IMR-90 (cell line): ENCODE data around the gene TUBGCP2. TPM values are rescaled to one million over a fixed set of nuclear protein-coding genes. Genes with fewer than 3 reads are reported as not detected.

Experiments
- ATAC-seq: fragments of 200-7000 bp; cut with Tn5 transposase; 2 replicates; pipeline ENCODE4 v1.9.1; 2020; ENCODE audit warnings: low read depth, mild to moderate bottlenecking, moderate library complexity
- BruUV-seq: library from RNA; stranded (reverse); fragments of 400-500 nt; replicated peaks from 2 replicates; lab custom pipeline; 2021; lab: Mats Ljungman, UMichigan
- CTCF ChIA-PET: fragments of 300-600 bp; formaldehyde crosslinking; extraction: SDS; loops from one replicate; lab custom pipeline; 2021; ENCODE audit warnings: antibody characterized with exemption; lab: Yijun Ruan, JAX
- POLR2A ChIA-PET: fragments of 300-600 bp; sonication (Branson Sonifier 250); formaldehyde crosslinking; loops from one replicate; lab custom pipeline; 2022; ENCODE audit warnings: antibody characterized with exemption; ENCODE audit not compliant: unreplicated experiment; lab: Charles Lee
- DNase-seq: peaks from one replicate; pipeline ENCODE4 v3.0.0; 2013
- H2AFZ ChIP-seq: replicated peaks from 2 replicates; pipeline ENCODE3; 2013; ENCODE audit warnings: low read length, mild to moderate bottlenecking; ENCODE audit not compliant: poor library complexity
- H2AK5ac ChIP-seq: 2 replicates; pipeline ENCODE4 v1.6.1; 2013; ENCODE audit warnings: low read depth, low read length, inconsistent platforms
- H2AK9ac ChIP-seq: replicated peaks from 2 replicates; pipeline ENCODE3; 2013; ENCODE audit warnings: mild to moderate bottlenecking, low read depth, low read length, moderate library complexity; ENCODE audit not compliant: poor library complexity
- H2BK120ac ChIP-seq: 2 replicates; pipeline ENCODE4 v1.6.1; 2013; ENCODE audit warnings: low read depth, low read length, inconsistent platforms
- H2BK15ac ChIP-seq: 3 replicates; pipeline ENCODE4 v1.6.1; 2013; ENCODE audit warnings: low read depth, low read length, inconsistent platforms
- H2BK20ac ChIP-seq: 2 replicates; pipeline ENCODE4 v1.6.1; 2013; ENCODE audit warnings: low read depth, mild to moderate bottlenecking, inconsistent platforms, low read length, moderate library complexity
- H2BK5ac ChIP-seq: 2 replicates; pipeline ENCODE4 v1.6.1; 2013; ENCODE audit warnings: mild to moderate bottlenecking, low read depth, low read length, inconsistent platforms; ENCODE audit not compliant: poor library complexity, severe bottlenecking
- H3K14ac ChIP-seq: replicated peaks from 2 replicates; pipeline ENCODE4 v1.6.1; 2013; ENCODE audit warnings: low read depth, low read length, inconsistent platforms
- H3K18ac ChIP-seq: 2 replicates; pipeline ENCODE4 v1.6.1; 2013; ENCODE audit warnings: low read depth, low read length, control low read depth
- H3K23ac ChIP-seq: 2 replicates; pipeline ENCODE4 v1.6.1; 2013; ENCODE audit warnings: low read depth, low read length, inconsistent platforms
- H3K27ac ChIP-seq: 2 replicates; pipeline ENCODE4 v1.5.1; 2013; ENCODE audit warnings: mild to moderate bottlenecking, control low read depth, low read length; ENCODE audit not compliant: insufficient read depth
- H3K27me3 ChIP-seq: 2 replicates; pipeline ENCODE4 v1.6.1; 2013; ENCODE audit warnings: low read length; ENCODE audit not compliant: control insufficient read depth, insufficient read depth
- H3K36me3 ChIP-seq: 2 replicates; pipeline ENCODE4 v1.6.1; 2013; ENCODE audit warnings: low read length, mixed read lengths; ENCODE audit not compliant: control insufficient read depth, insufficient read depth
- H3K4ac ChIP-seq: 2 replicates; pipeline ENCODE4 v1.6.1; 2013; ENCODE audit warnings: low read depth, low read length, inconsistent platforms
- H3K4me1 ChIP-seq: 2 replicates; pipeline ENCODE4 v1.6.1; 2013; ENCODE audit warnings: low read length, mixed read lengths; ENCODE audit not compliant: control insufficient read depth, insufficient read depth
- H3K4me2 ChIP-seq: 2 replicates; pipeline ENCODE4 v1.6.1; 2013; ENCODE audit warnings: low read depth, mild to moderate bottlenecking, control low read depth, low read length, moderate library complexity
- H3K4me3 ChIP-seq: 2 replicates; pipeline ENCODE4 v1.5.1; 2013; ENCODE audit warnings: low read depth, mild to moderate bottlenecking, control low read depth, low read length, moderate library complexity; ENCODE audit not compliant: insufficient read depth
- H3K56ac ChIP-seq: 2 replicates; pipeline ENCODE4 v1.6.1; 2013; ENCODE audit warnings: low read length, inconsistent platforms; ENCODE audit not compliant: insufficient read depth; ENCODE audit errors: extremely low read depth
- H3K79me1 ChIP-seq, 2 experiments: 2 replicates each; pipeline ENCODE4 v1.6.1; 2013; ENCODE audit warnings: low read length in 2 of 2, inconsistent platforms in 1 of 2, low read depth in 1 of 2
- H3K9ac ChIP-seq: 2 replicates; pipeline ENCODE4 v1.6.1; 2013; ENCODE audit warnings: low read depth, low read length, control low read depth
- H3K9me1 ChIP-seq: 2 replicates; pipeline ENCODE4 v1.6.1; 2013; ENCODE audit warnings: low read length, inconsistent platforms; ENCODE audit not compliant: insufficient read depth
- H3K9me3 ChIP-seq: 2 replicates; pipeline ENCODE4 v1.6.1; 2013; ENCODE audit warnings: low read length; ENCODE audit not compliant: control insufficient read depth, insufficient read depth
- H4K20me1 ChIP-seq: 2 replicates; pipeline ENCODE4 v1.6.1; 2013; ENCODE audit warnings: low read length, inconsistent platforms; ENCODE audit not compliant: insufficient read depth
- H4K5ac ChIP-seq: 2 replicates; pipeline ENCODE4 v1.6.1; 2013; ENCODE audit warnings: mild to moderate bottlenecking, low read depth, low read length, control low read depth
- H4K8ac ChIP-seq, 2 experiments: 2 replicates each; pipeline ENCODE4 v1.6.1; 2013; ENCODE audit warnings: low read depth in 2 of 2, low read length in 2 of 2, control low read depth in 1 of 2, inconsistent platforms in 1 of 2
- H4K91ac ChIP-seq: 2 replicates; pipeline ENCODE4 v1.6.1; 2013; ENCODE audit warnings: low read depth, low read length, inconsistent platforms; ENCODE audit not compliant: insufficient read depth
- BHLHE40 ChIP-seq: fragments of 150-350 bp; IDR thresholded peaks from 2 replicates; pipeline ENCODE4 v1.6.1; 2016; ENCODE audit warnings: mild to moderate bottlenecking, low read depth, low read length
- CEBPB ChIP-seq: IDR thresholded peaks from 2 replicates; pipeline ENCODE4 v1.6.1; 2012; ENCODE audit warnings: low read depth, low read length, improper control_type of control experiment
- FOS ChIP-seq: fragments of 150-350 bp; IDR thresholded peaks from 2 replicates; pipeline ENCODE4 v1.6.1; 2016; ENCODE audit warnings: low read depth, low read length
- MAFK ChIP-seq: IDR thresholded peaks from 2 replicates; pipeline ENCODE4 v1.6.1; 2012; ENCODE audit warnings: low read depth, low read length, improper control_type of control experiment
- MXI1 ChIP-seq: IDR thresholded peaks from 2 replicates; pipeline ENCODE4 v1.6.1; 2012; ENCODE audit warnings: low read depth, mild to moderate bottlenecking, low read length, moderate library complexity, borderline replicate concordance
- RAD21 ChIP-seq: IDR thresholded peaks from 2 replicates; pipeline ENCODE4 v1.6.1; 2012; ENCODE audit warnings: low read length, improper control_type of control experiment
- RCOR1 ChIP-seq: IDR thresholded peaks from 2 replicates; pipeline ENCODE4 v1.6.1; 2012; ENCODE audit warnings: mild to moderate bottlenecking, low read length, improper control_type of control experiment; ENCODE audit not compliant: insufficient replicate concordance
- RFX5 ChIP-seq: IDR thresholded peaks from 2 replicates; pipeline ENCODE4 v1.8.0; 2012; ENCODE audit warnings: low read depth, mild to moderate bottlenecking, low read length, moderate library complexity
- SMC3 ChIP-seq: fragments of 150-350 bp; IDR thresholded peaks from 2 replicates; pipeline ENCODE4 v1.6.1; 2016; ENCODE audit warnings: low read depth, mild to moderate bottlenecking, antibody characterized with exemption, low read length, moderate library complexity
- WGBS, 2 experiments: methylation state at CpG; one replicate each; pipeline versions ENCODE4 v1.1.5 to v1.1.7; 2013; ENCODE audit warnings: missing lambda C conversion rate in 2 of 2; ENCODE audit not compliant: insufficient read length in 1 of 2; ENCODE audit errors: extremely low coverage in 2 of 2; 5-methylcytosine and 5-hydroxymethylcytosine counted together
- dilution Hi-C: fragments of 300-500 bp; cut with HindIII; formaldehyde crosslinking; loops from one replicate; pipeline ENCODE4 v1.14.3; 2018; ENCODE audit warnings: low sequenced_read_pairs; ENCODE audit not compliant: unreplicated experiment
- in situ Hi-C: fragments of 300-500 bp; cut with MboI; formaldehyde crosslinking; loops from 3 replicates; pipeline ENCODE4 v1.14.3; 2019; ENCODE audit warnings: low sequenced_read_pairs, inconsistent platforms, mixed read lengths
- intact Hi-C: fragments of 100-400 bp; cut with micrococcal nuclease; formaldehyde crosslinking; loops from 2 replicates; pipeline ENCODE4 v1.10.0; 2022
- polyA plus RNA-seq, 3 experiments: library from polyadenylated mRNA; depleted of rRNA; stranded (reverse); fragments of >200 nt; gene quantifications; 2 replicates each; pipeline ENCODE4 v1.2.3, GENCODE V29; 2012; ENCODE audit warnings: low replicate concordance in 1 of 3
- total RNA-seq: library from RNA; depleted of rRNA; stranded (reverse); fragments of >200 nt; gene quantifications from 2 replicates; pipeline ENCODE4 v1.2.3, GENCODE V29; 2012
- TF ChIP-seq, protein P1 (sequence below): fragments of 150-350 bp; IDR thresholded peaks from 2 replicates; pipeline ENCODE4 v1.6.1; 2017; ENCODE audit warnings: mild to moderate bottlenecking, antibody characterized with exemption, low read length, low read depth

Gene TUBGCP2
- total and polyA plus RNA-seq, 2 of the 4 experiments (the other 2 are of a cell fraction), result 48.1 to 72.6 TPM

- ChIA-PET CTCF (interaction anchor here (1.2 kb wide), 1 partner anchor 16 kb away, joined by 5 read pairs; no protein-coding TSS in a partner anchor), POLR2A (no interaction called here)
- peak; percentile 61 for ATAC-seq
- no peak overlapping the region for H2BK120ac ChIP-seq
- H3K4me3 ChIP-seq, result 0 out of 2 replicates have a peak overlapping the region, but pooled peaks have one; percentile 24
- H2BK15ac ChIP-seq, result no peak overlapping the region
- peaks cover 17% of the 10 kb centered on the region for H3K4me1 ChIP-seq
- H3K9ac ChIP-seq, result no peak overlapping the region
- no peak overlapping the region for H2BK5ac ChIP-seq
- WGBS, 2 experiments, result no CpG with 5 or more reads among the region's 13 CpGs
- H4K91ac ChIP-seq, result no peak overlapping the region
- TF ChIP-seq MXI1 (no peak), CEBPB (no peak), SMC3 (no peak), MAFK (no peak), RCOR1 (no peak), RFX5 (no peak), FOS (no peak), BHLHE40 (no peak), RAD21 (no peak)
- TF ChIP-seq, protein P1, sequence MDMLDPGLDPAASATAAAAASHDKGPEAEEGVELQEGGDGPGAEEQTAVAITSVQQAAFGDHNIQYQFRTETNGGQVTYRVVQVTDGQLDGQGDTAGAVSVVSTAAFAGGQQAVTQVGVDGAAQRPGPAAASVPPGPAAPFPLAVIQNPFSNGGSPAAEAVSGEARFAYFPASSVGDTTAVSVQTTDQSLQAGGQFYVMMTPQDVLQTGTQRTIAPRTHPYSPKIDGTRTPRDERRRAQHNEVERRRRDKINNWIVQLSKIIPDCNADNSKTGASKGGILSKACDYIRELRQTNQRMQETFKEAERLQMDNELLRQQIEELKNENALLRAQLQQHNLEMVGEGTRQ, result no peak
- H2AK5ac ChIP-seq, result no peak overlapping the region
- no peak overlapping the region for H3K56ac ChIP-seq
- intact Hi-C loops, result loop anchor here (10.0 kb wide), 2 partner anchors 51 to 201 kb away; partner anchors contain the start of genes CYP2E1, ECHS1 and PAOX
- no peak overlapping the region for H3K4ac ChIP-seq
- no peak overlapping the region for H3K14ac ChIP-seq
- H4K8ac ChIP-seq, result no peak overlapping the region
- H3K27ac ChIP-seq, result no peak overlapping the region
- peak overlapping the region; percentile 85 for H2AFZ ChIP-seq
- peaks cover 16% of the 10 kb centered on the region for H3K27me3 ChIP-seq
- H2BK20ac ChIP-seq, result no peak overlapping the region
- in situ Hi-C loops, result loop anchor here (10.0 kb wide), 1 partner anchor 171 kb away; no protein-coding TSS in a partner anchor
- 0 out of 2 replicates have a peak, but pooled peaks cover 3% of the 10 kb centered on the region for H4K20me1 ChIP-seq
- H2AK9ac ChIP-seq, result peak overlapping the region; percentile 55
- no peaks in the 10 kb centered on the region for H3K36me3 ChIP-seq
- H3K18ac ChIP-seq, result no peak overlapping the region
- H3K23ac ChIP-seq, result no peak overlapping the region
- peak overlapping the region; percentile 33; the same call in 1 of the 2 replicates for H3K4me2 ChIP-seq
- peak; percentile 55 for DNase-seq
- H4K5ac ChIP-seq, result no peak overlapping the region
- BruUV-seq, result no TSS peak
- H3K9me1 ChIP-seq, result peaks cover 8% of the 10 kb centered on the region; the same call in 1 of the 2 replicates
- no peaks in the 10 kb centered on the region for H3K9me3 ChIP-seq
- dilution Hi-C loops, result no loop called here
- no peaks in the 10 kb centered on the region for H3K79me1 ChIP-seq
These were observed 15.6 kb upstream of the TUBGCP2 start for GRCh38 chr10:133324198-133324792.
